ENCODE results near the gene IL22RA1. TPM values are rescaled to one million over a fixed set of nuclear protein-coding genes. Genes with fewer than 3 reads are reported as not detected.

IL22RA1 gene
- total and polyA plus RNA-seq, 2 of the 8 experiments (the other 6 are each of a cell fraction or from before 2014, with no cell fraction given), result 0.17 to 0.32 TPM

GRCh38 chr1:24147194-24147593, 4.3 kb upstream of the IL22RA1 start (continued):
- no peak for TF ChIP-seq PHF8 (conservative IDR thresholded peaks at IDR 0.05; ENCODE audit: low read depth, low read length)
